Measurements from ENCODE around the gene GPR61. TPM values are rescaled to one million over a fixed set of nuclear protein-coding genes. Genes with fewer than 3 reads are reported as not detected.

Gene GPR61
- polyA plus RNA-seq, 3 donors, result 0.28 TPM; not detected in 2

DNA sequence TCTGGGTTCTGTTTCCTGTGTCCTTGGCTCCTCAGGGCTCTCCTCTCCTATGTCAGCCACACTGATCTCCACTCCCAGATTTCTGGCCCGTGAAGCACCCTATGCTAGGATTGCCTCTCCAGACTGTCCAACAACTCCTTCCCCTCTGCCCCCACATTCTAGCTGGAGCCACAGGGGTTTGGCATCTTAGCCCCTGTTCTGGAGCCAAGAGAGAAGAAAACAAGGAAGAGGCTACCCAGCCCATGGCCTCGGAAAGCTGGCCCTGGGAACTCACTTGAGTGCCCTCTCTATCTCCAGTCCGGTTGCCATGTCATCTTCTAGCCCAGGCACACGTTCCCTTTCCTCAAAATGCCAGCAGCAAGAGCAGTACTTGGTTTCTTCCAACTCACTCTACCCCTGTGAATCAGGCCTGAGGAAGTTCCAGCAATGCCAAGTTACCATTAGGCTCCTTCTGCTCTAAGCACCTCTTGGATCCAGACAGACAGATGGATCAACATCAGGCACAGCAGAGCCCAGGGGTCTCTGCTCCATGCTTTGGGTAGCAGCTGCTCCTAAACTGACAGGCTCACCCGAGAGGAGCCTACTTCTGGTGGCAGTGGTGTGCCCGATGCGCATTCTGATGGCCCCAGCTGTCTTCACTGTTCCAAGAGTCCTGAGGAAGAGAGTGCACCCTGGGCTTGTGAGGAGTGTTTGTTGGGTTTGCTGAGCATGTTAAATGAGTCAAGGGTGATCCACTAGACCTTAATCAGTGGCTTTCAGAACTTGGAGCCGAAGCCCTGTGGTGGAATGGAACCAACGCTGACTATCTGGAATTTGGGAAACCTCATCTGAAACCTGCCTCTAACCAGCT lies 11.6 kb upstream of the GPR61 start:
- Histone ChIP-seq H3K4me1 (ENCODE audit: control insufficient read depth in 1 of 2, insufficient read depth in 2 of 2, low read length in 2 of 2) (peaks cover 10 to 11% of the 10 kb centered on the region in 2 donors), H3K4me2 (replicated peaks; ENCODE audit: extremely low read depth, low read length, poor library complexity, severe bottlenecking) (no peak overlapping the region), H3K36me3 (replicated peaks in 1 of 2; ENCODE audit: control insufficient read depth in 1 of 2, insufficient read depth in 2 of 2, low read length in 2 of 2) (no peaks in the 10 kb centered on the region), H3K9me3 (replicated peaks in 1 of 2; ENCODE audit: control insufficient read depth in 1 of 2, insufficient read depth in 1 of 2, low read length in 2 of 2) (no peaks in the 10 kb centered on the region), H4K20me1 (ENCODE audit: insufficient read depth, low read length) (no peaks in the 10 kb centered on the region), H3K27ac (ENCODE audit: low read depth in 1 of 2, low read length in 2 of 2) (no peak overlapping the region), H3K4me3 (replicated peaks in 1 of 3; ENCODE audit: low read depth in 2 of 3, low read length in 3 of 3) (no peak overlapping the region), H2AFZ (ENCODE audit: insufficient read depth, low read depth, low read length, poor library complexity, severe bottlenecking) (no peak overlapping the region), H3K79me2 (ENCODE audit: insufficient read depth, low read length) (no peaks in the 10 kb centered on the region), H3K9ac (ENCODE audit: insufficient read depth, low read length, poor library complexity, severe bottlenecking) (no peak overlapping the region), H3K27me3 (ENCODE audit: control insufficient read depth in 2 of 2, insufficient read depth in 2 of 2, low read length in 2 of 2) (no peaks in the 10 kb centered on the region)
- Mint-ChIP-seq H3K27me3 (ENCODE audit: low read depth in 3 of 3) (peaks cover 2 to 5% (median 3%) of the 10 kb centered on the region in 3 donors), H3K4me1 (peaks cover 9% of the 10 kb centered on the region), H3K9me3 (no peaks in the 10 kb centered on the region), H3K27ac (no peak overlapping the region), H3K36me3 (no peaks in the 10 kb centered on the region), H3K4me3 (no peak overlapping the region)
- intact Hi-C loops (cut with micrococcal nuclease), result loop anchor here in 1 of 2 donors (10.0 kb wide), 1 partner anchor 93 kb away; no protein-coding TSS in a partner anchor
- TF ChIP-seq CTCF (IDR thresholded peaks at IDR 0.05), result no peak
- 91% methylated on average over 8 of the region's 9 CpGs for WGBS (ENCODE audit: insufficient coverage)
- no peak for DNase-seq

DNA sequence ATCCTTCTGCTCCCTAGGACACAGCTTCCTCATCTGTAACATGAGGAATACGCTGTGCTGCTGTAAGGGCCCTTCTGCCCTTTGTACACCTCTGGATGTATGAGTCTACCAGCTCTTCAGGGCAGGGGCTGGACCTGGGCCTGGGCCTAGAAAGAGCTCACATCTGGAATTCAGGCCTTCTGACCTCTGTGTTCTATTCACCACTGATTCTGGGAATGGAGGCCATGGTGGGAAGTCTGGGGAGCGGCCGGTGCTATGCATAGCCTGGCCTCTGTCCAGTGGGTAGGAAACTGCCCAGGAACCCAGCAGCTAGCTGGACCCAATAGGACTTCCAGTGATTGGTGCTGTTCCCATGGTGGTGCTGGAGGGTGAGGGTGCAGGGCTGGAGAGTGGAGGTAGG lies 11.0 kb upstream of the GPR61 start:
- no peaks in the 10 kb centered on the region for H3K36me3 Mint-ChIP-seq
- H3K27ac Mint-ChIP-seq, result no peak overlapping the region
- Histone ChIP-seq H2AFZ (ENCODE audit: insufficient read depth, low read depth, low read length, poor library complexity, severe bottlenecking) (no peak overlapping the region), H4K20me1 (ENCODE audit: insufficient read depth, low read length) (no peaks in the 10 kb centered on the region), H3K27ac (ENCODE audit: low read depth in 1 of 2, low read length in 2 of 2) (no peak overlapping the region), H3K79me2 (ENCODE audit: insufficient read depth, low read length) (no peaks in the 10 kb centered on the region), H3K36me3 (replicated peaks in 1 of 2; ENCODE audit: control insufficient read depth in 1 of 2, insufficient read depth in 2 of 2, low read length in 2 of 2) (no peaks in the 10 kb centered on the region), H3K27me3 (ENCODE audit: control insufficient read depth in 2 of 2, insufficient read depth in 2 of 2, low read length in 2 of 2) (no peaks in the 10 kb centered on the region), H3K9me3 (replicated peaks in 1 of 2; ENCODE audit: control insufficient read depth in 1 of 2, insufficient read depth in 1 of 2, low read length in 2 of 2) (no peaks in the 10 kb centered on the region), H3K4me3 (replicated peaks in 1 of 3; ENCODE audit: low read depth in 2 of 3, low read length in 3 of 3) (no peak overlapping the region), H3K4me1 (ENCODE audit: control insufficient read depth in 1 of 2, insufficient read depth in 2 of 2, low read length in 2 of 2) (peaks cover 10 to 11% of the 10 kb centered on the region in 2 donors), H3K9ac (ENCODE audit: insufficient read depth, low read length, poor library complexity, severe bottlenecking) (no peak overlapping the region), H3K4me2 (replicated peaks; ENCODE audit: extremely low read depth, low read length, poor library complexity, severe bottlenecking) (no peak overlapping the region)
- TF ChIP-seq CTCF (IDR thresholded peaks at IDR 0.05), result no peak
- intact Hi-C loops (cut with micrococcal nuclease), result loop anchor here in 1 of 2 donors (10.0 kb wide), 1 partner anchor 94 kb away; no protein-coding TSS in a partner anchor
- peaks cover 2 to 5% (median 3%) of the 10 kb centered on the region in 3 donors for H3K27me3 Mint-ChIP-seq (ENCODE audit: low read depth in 3 of 3)
- DNase-seq, result no peak
- no peak overlapping the region for H3K4me3 Mint-ChIP-seq
- no peaks in the 10 kb centered on the region for H3K9me3 Mint-ChIP-seq
- WGBS (ENCODE audit: insufficient coverage), result no CpG with 5 or more reads among the region's 3 CpGs
- peaks cover 9% of the 10 kb centered on the region for H3K4me1 Mint-ChIP-seq

All from CD14-positive monocyte (primary cell).